Vagina (tissue), 2 donors: Measurements from ENCODE around the gene PALM. TPM values are rescaled to one million over a fixed set of nuclear protein-coding genes. Genes with fewer than 3 reads are reported as not detected.

Experiments used
- DNase-seq, 2 donors: peaks; one replicate each; pipeline ENCODE4 v3.0.0-alpha.2; 2017; ENCODE audit errors: extremely low spot score in 2 of 2
- H3K27ac ChIP-seq: fragments of 200-600 bp; sonication (generic); one replicate; pipeline ENCODE4 v1.5.1; 2019
- H3K27me3 ChIP-seq: fragments of 200-600 bp; sonication (generic); one replicate; pipeline ENCODE4 v1.5.1; 2019
- H3K36me3 ChIP-seq, 2 donors: fragments of 200-600 bp; sonication (generic); one replicate each; pipeline ENCODE4 v1.5.1; 2017 to 2019
- H3K4me1 ChIP-seq: fragments of 200-600 bp; sonication (generic); one replicate; pipeline ENCODE4 v1.5.1; 2019
- H3K4me3 ChIP-seq, 2 donors: fragments of 200-600 bp; sonication (generic); 1 replicate in 1 of 2; 2 replicates in 1 of 2; pipeline ENCODE4 v1.5.1; 2016 to 2019
- H3K9me3 ChIP-seq: fragments of 200-600 bp; sonication (generic); one replicate; pipeline ENCODE4 v1.5.1; 2019
- CTCF ChIP-seq, 3 experiments: fragments of 450-650 bp in 2 of 3; fragments of 200-600 bp in 1 of 3; sonication (generic) in 1 of 3; IDR thresholded peaks; one replicate each; pipeline ENCODE4 v1.5.1; 2017 to 2019; ENCODE audit warnings: antibody characterized with exemption in 3 of 3, mild to moderate bottlenecking in 2 of 3, moderate library complexity in 2 of 3
- POLR2A ChIP-seq, 2 donors: fragments of 450-650 bp; IDR thresholded peaks; one replicate each; pipeline ENCODE4 v1.6.1; 2017; ENCODE audit warnings: antibody characterized with exemption in 2 of 2, mild to moderate bottlenecking in 2 of 2, moderate library complexity in 2 of 2
- POLR2AphosphoS5 ChIP-seq, 2 donors: sonication (generic); formaldehyde crosslinking; IDR thresholded peaks; one replicate each; pipeline ENCODE4 v1.9.0; 2017; ENCODE audit warnings: antibody characterized with exemption in 2 of 2, mild to moderate bottlenecking in 2 of 2, low read depth in 1 of 2; ENCODE audit not compliant: insufficient read depth in 1 of 2
- intact Hi-C: fragments of 100-400 bp; cut with DNase I; formaldehyde crosslinking; loops from one replicate; pipeline ENCODE4 v1.15.1; 2023
- total RNA-seq: library from RNA; depleted of rRNA; stranded (reverse); fragments of >200 nt; gene quantifications from one replicate; pipeline ENCODE4 v1.2.3, GENCODE V29; 2016

Gene PALM
- total RNA-seq, 1 donor from 2014 or later: 40.0 TPM

- intact Hi-C loops: no loop called here
- peak; percentile 58 to 69 for TF ChIP-seq POLR2AphosphoS5 (IDR thresholded peaks at IDR 0.05; ENCODE audit: insufficient read depth in 1 of 2, low read depth in 1 of 2)
- peak in 2 of 3 experiments; percentile 16 to 25 for TF ChIP-seq CTCF (IDR thresholded peaks at IDR 0.05)
- TF ChIP-seq POLR2A (IDR thresholded peaks at IDR 0.05): peak in 1 of 2 donors; percentile 95
These were observed 28.3 kb upstream of the PALM start for GRCh38 chr19:680287-681028.

DNA sequence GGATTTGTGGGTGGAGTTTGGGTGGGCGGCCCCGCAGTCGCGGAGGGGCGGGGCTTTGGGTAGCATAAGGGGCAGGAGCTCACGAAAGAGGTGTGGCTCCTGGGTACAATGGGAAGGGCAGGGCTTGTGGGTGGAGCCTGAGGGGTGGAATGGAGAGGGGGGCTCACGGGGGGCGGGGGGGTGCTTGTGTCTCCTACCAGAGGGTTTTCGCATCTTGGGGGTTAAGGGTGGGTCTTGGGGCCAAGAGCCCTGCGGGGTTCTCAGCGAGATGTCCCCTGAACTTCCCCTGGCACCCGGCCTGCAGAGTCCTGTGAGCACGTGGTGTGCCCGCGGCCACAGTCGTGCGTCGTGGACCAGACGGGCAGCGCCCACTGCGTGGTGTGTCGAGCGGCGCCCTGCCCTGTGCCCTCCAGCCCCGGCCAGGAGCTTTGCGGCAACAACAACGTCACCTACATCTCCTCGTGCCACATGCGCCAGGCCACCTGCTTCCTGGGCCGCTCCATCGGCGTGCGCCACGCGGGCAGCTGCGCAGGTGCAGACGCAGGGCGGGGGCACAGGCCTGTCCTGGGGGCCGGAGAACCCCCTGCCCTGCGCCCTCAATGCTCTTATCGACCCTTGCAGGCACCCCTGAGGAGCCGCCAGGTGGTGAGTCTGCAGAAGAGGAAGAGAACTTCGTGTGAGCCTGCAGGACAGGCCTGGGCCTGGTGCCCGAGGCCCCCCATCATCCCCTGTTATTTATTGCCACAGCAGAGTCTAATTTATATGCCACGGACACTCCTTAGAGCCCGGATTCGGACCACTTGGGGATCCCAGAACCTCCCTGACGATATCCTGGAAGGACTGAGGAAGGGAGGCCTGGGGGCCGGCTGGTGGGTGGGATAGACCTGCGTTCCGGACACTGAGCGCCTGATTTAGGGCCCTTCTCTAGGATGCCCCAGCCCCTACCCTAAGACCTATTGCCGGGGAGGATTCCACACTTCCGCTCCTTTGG lies 27.4 kb upstream of the PALM start:
- intact Hi-C loops: no loop called here
- no peak for DNase-seq
- Histone ChIP-seq H3K4me3 (peak overlapping the region; percentile 72 to 95), H3K27ac (peak overlapping the region; percentile 99), H3K4me1 (peaks cover 32% of the 10 kb centered on the region), H3K36me3 (no peaks in the 10 kb centered on the region), H3K27me3 (no peaks in the 10 kb centered on the region), H3K9me3 (no peaks in the 10 kb centered on the region)
- no peak for TF ChIP-seq CTCF (IDR thresholded peaks at IDR 0.05)
- TF ChIP-seq POLR2A (IDR thresholded peaks at IDR 0.05): no peak
- no peak for TF ChIP-seq POLR2AphosphoS5 (IDR thresholded peaks at IDR 0.05; ENCODE audit: insufficient read depth in 1 of 2, low read depth in 1 of 2)

More at GRCh38 chr19:680287-681028, 28.3 kb upstream of the PALM start:
- H3K4me1 ChIP-seq: peaks cover 37% of the 10 kb centered on the region
- DNase-seq: peak; percentile 99
- H3K27ac ChIP-seq: peak overlapping the region; percentile 99
- H3K27me3 ChIP-seq: no peaks in the 10 kb centered on the region
- no peaks in the 10 kb centered on the region for H3K9me3 ChIP-seq
- H3K4me3 ChIP-seq: peak overlapping the region; percentile 72 to 95
- H3K36me3 ChIP-seq: no peaks in the 10 kb centered on the region

GRCh38 chr19:682678-683320 lies 25.9 kb upstream of the PALM start:
- H3K36me3 ChIP-seq: no peaks in the 10 kb centered on the region
- peaks cover 19% of the 10 kb centered on the region for H3K4me1 ChIP-seq
- no peaks in the 10 kb centered on the region for H3K27me3 ChIP-seq
- H3K4me3 ChIP-seq: no peak overlapping the region
- TF ChIP-seq POLR2A (IDR thresholded peaks at IDR 0.05) (no peak), POLR2AphosphoS5 (IDR thresholded peaks at IDR 0.05; ENCODE audit: insufficient read depth in 1 of 2, low read depth in 1 of 2) (no peak), CTCF (IDR thresholded peaks at IDR 0.05) (no peak)
- intact Hi-C loops: no loop called here
- no peak overlapping the region for H3K27ac ChIP-seq
- no peaks in the 10 kb centered on the region for H3K9me3 ChIP-seq
- no peak for DNase-seq

- Histone ChIP-seq H3K4me3 (no peak overlapping the region), H3K4me1 (no peaks in the 10 kb centered on the region), H3K27me3 (no peaks in the 10 kb centered on the region), H3K36me3 (no peaks in the 10 kb centered on the region), H3K27ac (no peak overlapping the region), H3K9me3 (no peaks in the 10 kb centered on the region)
- intact Hi-C loops: no loop called here
- no peak for DNase-seq
- TF ChIP-seq POLR2A (IDR thresholded peaks at IDR 0.05) (no peak), CTCF (IDR thresholded peaks at IDR 0.05) (no peak), POLR2AphosphoS5 (IDR thresholded peaks at IDR 0.05; ENCODE audit: insufficient read depth in 1 of 2, low read depth in 1 of 2) (no peak)
These were observed 23.2 kb upstream of the PALM start for GRCh38 chr19:685454-685931.
